DOHH2 (cell line): Measurements from ENCODE around the gene FOXP4.

ENCODE experiments used
- H3F3A ChIP-seq: fragments of 200-600 bp; sonication (generic), shearing (Covaris generic); 2 replicates; pipeline ENCODE4 v1.6.0; 2016; ENCODE audit warnings: antibody characterized with exemption, mild to moderate bottlenecking; ENCODE audit not compliant: control insufficient read depth, insufficient read depth
- H3K27ac ChIP-seq: fragments of 200-600 bp; sonication (generic); 2 replicates; pipeline ENCODE4 v1.5.1; 2014; ENCODE audit warnings: low read depth, mild to moderate bottlenecking, low read length, moderate library complexity
- H3K27me3 ChIP-seq: fragments of 200-600 bp; sonication (generic); 2 replicates; pipeline ENCODE4 v1.6.1; 2014; ENCODE audit warnings: mild to moderate bottlenecking, low read length, mixed read lengths; ENCODE audit not compliant: control insufficient read depth
- H3K36me3 ChIP-seq: fragments of 200-600 bp; sonication (generic); 2 replicates; pipeline ENCODE4 v1.6.1; 2014; ENCODE audit warnings: mild to moderate bottlenecking, low read length, moderate library complexity, mixed read lengths; ENCODE audit not compliant: control insufficient read depth
- H3K4me1 ChIP-seq: fragments of 200-600 bp; sonication (generic); 2 replicates; pipeline ENCODE4 v1.6.1; 2014; ENCODE audit warnings: mild to moderate bottlenecking, low read length, mixed read lengths; ENCODE audit not compliant: control insufficient read depth
- H3K4me2 ChIP-seq: fragments of 200-600 bp; sonication (generic); 2 replicates; pipeline ENCODE4 v1.6.0; 2014; ENCODE audit warnings: mild to moderate bottlenecking, low read length, moderate library complexity
- H3K4me3 ChIP-seq: fragments of 200-600 bp; sonication (generic); 2 replicates; pipeline ENCODE4 v1.5.1; 2014; ENCODE audit warnings: mild to moderate bottlenecking, low read length, mixed read lengths
- H3K79me2 ChIP-seq: fragments of 200-600 bp; sonication (generic); 2 replicates; pipeline ENCODE4 v1.6.1; 2014; ENCODE audit warnings: mild to moderate bottlenecking, low read length, mixed read lengths; ENCODE audit not compliant: control insufficient read depth
- H3K9me2 ChIP-seq: fragments of 200-600 bp; sonication (generic); replicated peaks from 2 replicates; pipeline ENCODE4 v1.6.1; 2014; ENCODE audit warnings: mild to moderate bottlenecking, low read length, mixed read lengths; ENCODE audit not compliant: control insufficient read depth
- H3K9me3 ChIP-seq: fragments of 200-600 bp; sonication (generic); 2 replicates; pipeline ENCODE4 v1.6.1; 2014; ENCODE audit warnings: antibody characterized with exemption, low read length, mixed read lengths; ENCODE audit not compliant: control insufficient read depth, insufficient read depth
- H4K20me1 ChIP-seq: fragments of 200-600 bp; sonication (generic); 2 replicates; pipeline ENCODE4 v1.6.0; 2014; ENCODE audit warnings: low read depth, mild to moderate bottlenecking, antibody characterized with exemption, low read length, moderate library complexity; ENCODE audit not compliant: control insufficient read depth, insufficient read depth
- CTCF ChIP-seq: fragments of 200-600 bp; sonication (generic); IDR thresholded peaks from one replicate; pipeline ENCODE4 v1.5.1; 2014; ENCODE audit warnings: antibody characterized with exemption, mild to moderate bottlenecking, low read depth, low read length; ENCODE audit not compliant: poor library complexity, severe bottlenecking
- EZH2phosphoT487 ChIP-seq: fragments of 200-600 bp; sonication (generic); IDR thresholded peaks from 2 replicates; pipeline ENCODE4 v1.6.1; 2017; ENCODE audit warnings: borderline replicate concordance, mild to moderate bottlenecking, antibody characterized with exemption, low read length, moderate library complexity, mixed read lengths

Gene FOXP4

GRCh38 chr6:41568202-41568584, 22.0 kb downstream of the FOXP4 start:
- Histone ChIP-seq H3K4me1 (no peaks in the 10 kb centered on the region), H3K9me2 (no peaks in the 10 kb centered on the region), H3K79me2 (no peaks in the 10 kb centered on the region), H3K4me2 (no peak overlapping the region), H3K4me3 (no peak overlapping the region), H3F3A (no peaks in the 10 kb centered on the region), H4K20me1 (no peaks in the 10 kb centered on the region), H3K36me3 (peaks cover 13% of the 10 kb centered on the region; the same call in 1 of the 2 replicates), H3K27me3 (no peaks in the 10 kb centered on the region), H3K27ac (no peak overlapping the region), H3K9me3 (no peaks in the 10 kb centered on the region)
- TF ChIP-seq CTCF: no peak
- TF ChIP-seq EZH2phosphoT487: no peak

- Histone ChIP-seq H3K4me2 (no peak overlapping the region), H3K79me2 (no peaks in the 10 kb centered on the region), H3K27ac (no peak overlapping the region), H3F3A (no peaks in the 10 kb centered on the region), H3K9me2 (no peaks in the 10 kb centered on the region), H3K4me3 (no peak overlapping the region), H3K9me3 (no peaks in the 10 kb centered on the region), H3K27me3 (no peaks in the 10 kb centered on the region), H3K4me1 (peaks cover 2% of the 10 kb centered on the region), H4K20me1 (no peaks in the 10 kb centered on the region), H3K36me3 (peaks cover 13% of the 10 kb centered on the region; the same call in 1 of the 2 replicates)
- no peak for TF ChIP-seq EZH2phosphoT487
- TF ChIP-seq CTCF: no peak
Measured at GRCh38 chr6:41568585-41569384, 22.6 kb downstream of the FOXP4 start.

- Histone ChIP-seq H3K4me1 (peaks cover 7% of the 10 kb centered on the region), H3K4me2 (no peak overlapping the region), H3K9me3 (no peaks in the 10 kb centered on the region)
Measured at GRCh38 chr6:41570259-41570615, 24.1 kb downstream of the FOXP4 start.

More at GRCh38 chr6:41570259-41570615, 24.1 kb downstream of the FOXP4 start:
- Histone ChIP-seq H3K36me3 (peaks cover 13% of the 10 kb centered on the region; the same call in 1 of the 2 replicates), H3K4me3 (no peak overlapping the region), H4K20me1 (no peaks in the 10 kb centered on the region), H3F3A (no peaks in the 10 kb centered on the region), H3K27ac (no peak overlapping the region), H3K27me3 (no peaks in the 10 kb centered on the region), H3K9me2 (no peaks in the 10 kb centered on the region), H3K79me2 (no peaks in the 10 kb centered on the region)
- no peak for TF ChIP-seq EZH2phosphoT487
- no peak for TF ChIP-seq CTCF
